CD8-positive, alpha-beta memory T cell (primary cell): ENCODE results near the gene CASP8. TPM values are rescaled to one million over a fixed set of nuclear protein-coding genes. Genes with fewer than 3 reads are reported as not detected.

Experiments
- CTCF ChIA-PET: fragments of 350-600 bp; sonication (Branson Sonifier 250); formaldehyde crosslinking; loops from one replicate; lab custom pipeline; 2021; ENCODE audit warnings: antibody characterized with exemption; lab: Charles Lee
- POLR2A ChIA-PET: fragments of 350-600 bp; sonication (Branson Sonifier 250); formaldehyde crosslinking; loops from one replicate; lab custom pipeline; 2021; ENCODE audit warnings: antibody characterized with exemption; lab: Charles Lee
- DNase-seq, 5 donors: peaks; one replicate each; pipeline versions ENCODE4 v3.0.0 to v3.0.0-alpha.2; 2020 to 2022; ENCODE audit warnings: mixed read lengths in 1 of 5
- H3K27ac ChIP-seq: one replicate; pipeline ENCODE4 v1.7.0; 2013; ENCODE audit warnings: low read depth, mild to moderate bottlenecking, low read length, moderate library complexity
- H3K27me3 ChIP-seq: 2 replicates; pipeline ENCODE4 v1.7.0; 2013; ENCODE audit warnings: low read length, mild to moderate bottlenecking; ENCODE audit not compliant: insufficient read depth, poor library complexity, severe bottlenecking
- H3K36me3 ChIP-seq: 2 replicates; pipeline ENCODE4 v1.7.0; 2013; ENCODE audit warnings: mild to moderate bottlenecking, low read length, moderate library complexity; ENCODE audit not compliant: insufficient read depth
- H3K4me1 ChIP-seq: 2 replicates; pipeline ENCODE4 v1.7.0; 2013; ENCODE audit warnings: mild to moderate bottlenecking, low read length, moderate library complexity; ENCODE audit not compliant: insufficient read depth
- H3K4me3 ChIP-seq: 2 replicates; pipeline ENCODE4 v1.7.0; 2013; ENCODE audit warnings: mild to moderate bottlenecking, low read length
- H3K9me3 ChIP-seq: 2 replicates; pipeline ENCODE4 v1.7.0; 2013; ENCODE audit warnings: mild to moderate bottlenecking, low read length
- H3K27ac Mint-ChIP-seq, 8 donors: one replicate each; pipeline ENCODE4 v1.8.0; 2020 to 2021; ENCODE audit warnings: mixed read lengths in 8 of 8, mild to moderate bottlenecking in 6 of 8, inconsistent platforms in 3 of 8, moderate library complexity in 3 of 8
- H3K27me3 Mint-ChIP-seq, 2 donors: one replicate each; pipeline ENCODE4 v1.8.0; 2020 to 2021; ENCODE audit warnings: mixed read lengths in 2 of 2, mild to moderate bottlenecking in 1 of 2, moderate library complexity in 1 of 2
- H3K36me3 Mint-ChIP-seq, 3 donors: one replicate each; pipeline ENCODE4 v1.8.0; 2020 to 2021; ENCODE audit warnings: mixed read lengths in 3 of 3, inconsistent platforms in 1 of 3, mild to moderate bottlenecking in 1 of 3
- H3K4me1 Mint-ChIP-seq, 3 donors: one replicate each; pipeline ENCODE4 v1.8.0; 2020 to 2021; ENCODE audit warnings: mixed read lengths in 3 of 3, inconsistent platforms in 1 of 3, mild to moderate bottlenecking in 1 of 3
- H3K4me3 Mint-ChIP-seq, 7 donors: one replicate each; pipeline ENCODE4 v1.8.0; 2020 to 2021; ENCODE audit warnings: mixed read lengths in 7 of 7, mild to moderate bottlenecking in 6 of 7, moderate library complexity in 4 of 7, inconsistent platforms in 2 of 7
- H3K9me3 Mint-ChIP-seq, 5 donors: one replicate each; pipeline ENCODE4 v1.8.0; 2020 to 2022; ENCODE audit warnings: mixed read lengths in 5 of 5, mild to moderate bottlenecking in 3 of 5, moderate library complexity in 2 of 5, inconsistent platforms in 1 of 5
- polyA plus RNA-seq: library from polyadenylated mRNA; unstranded; fragments of 300-500 nt; fragmentation: Illumina TruSeq; gene quantifications from one replicate; pipeline ENCODE4 v1.2.3, GENCODE V29; 2021
- total RNA-seq, 2 experiments: library from RNA; stranded (reverse); gene quantifications; one replicate each; pipeline ENCODE4 v1.2.3, GENCODE V29; 2021

The CASP8 gene
- total and polyA plus RNA-seq, 3 experiments from 2014 or later, result 48.1 to 108 (median 55.5) TPM

DNA sequence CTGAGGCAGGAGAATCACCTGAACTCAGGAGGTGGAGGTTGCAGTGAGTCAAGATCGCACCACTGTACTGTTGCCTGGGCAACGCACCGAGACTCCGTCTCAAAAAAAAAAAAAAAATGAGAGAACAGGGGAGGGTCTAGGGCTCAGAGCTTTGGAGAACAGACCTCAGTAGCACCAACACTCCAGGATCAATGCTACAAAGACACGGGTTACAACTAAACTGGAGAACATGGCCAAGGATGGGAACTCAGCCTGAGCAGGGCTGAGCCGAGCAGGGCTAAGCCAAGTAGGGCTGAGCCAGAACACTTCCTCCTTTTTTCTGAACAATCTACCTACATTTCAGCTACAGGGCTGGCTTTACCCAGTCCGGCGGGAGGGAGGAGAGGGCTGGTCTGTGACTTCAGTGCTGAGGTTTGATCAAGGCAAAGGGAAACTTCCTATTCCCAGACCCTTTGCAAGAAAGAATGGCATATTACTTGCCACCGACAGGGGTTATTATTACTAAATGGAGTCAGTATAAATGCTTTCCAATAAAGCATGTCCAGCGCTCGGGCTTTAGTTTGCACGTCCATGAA is 2.9 kb upstream of the CASP8 start:
- no peaks in the 10 kb centered on the region for H3K36me3 ChIP-seq
- H3K27ac Mint-ChIP-seq, result peak overlapping the region; percentile 96 to 100 (median 98)
- peak; percentile 29 to 78 (median 68) for DNase-seq
- H3K27me3 ChIP-seq, result no peaks in the 10 kb centered on the region
- H3K4me3 Mint-ChIP-seq, result peak overlapping the region; percentile 89 to 99 (median 96)
- peaks cover 0 to 7% of the 10 kb centered on the region in 2 donors for H3K27me3 Mint-ChIP-seq
- peaks cover 76% of the 10 kb centered on the region for H3K4me1 ChIP-seq
- CTCF ChIA-PET, result interaction anchor here (1.0 to 18.6 kb wide), 5 partner anchors 10 to 140 kb away, joined by 3 to 185 read pairs (median 4); no protein-coding TSS in a partner anchor
- POLR2A ChIA-PET, result interaction anchor here (0.7 to 1.5 kb wide), 5 partner anchors 12 to 1009 kb away, joined by 3 to 5 read pairs (median 4); partner anchors contain the start of gene CFLAR
- H3K36me3 Mint-ChIP-seq, result peaks cover 12 to 27% (median 13%) of the 10 kb centered on the region in 3 donors
- H3K4me1 Mint-ChIP-seq, result peaks cover 66 to 76% (median 72%) of the 10 kb centered on the region in 3 donors
- H3K9me3 ChIP-seq, result no peaks in the 10 kb centered on the region
- H3K4me3 ChIP-seq, result peak overlapping the region; percentile 82
- H3K27ac ChIP-seq, result peak overlapping the region; percentile 97
- no peaks in the 10 kb centered on the region for H3K9me3 Mint-ChIP-seq

DNA sequence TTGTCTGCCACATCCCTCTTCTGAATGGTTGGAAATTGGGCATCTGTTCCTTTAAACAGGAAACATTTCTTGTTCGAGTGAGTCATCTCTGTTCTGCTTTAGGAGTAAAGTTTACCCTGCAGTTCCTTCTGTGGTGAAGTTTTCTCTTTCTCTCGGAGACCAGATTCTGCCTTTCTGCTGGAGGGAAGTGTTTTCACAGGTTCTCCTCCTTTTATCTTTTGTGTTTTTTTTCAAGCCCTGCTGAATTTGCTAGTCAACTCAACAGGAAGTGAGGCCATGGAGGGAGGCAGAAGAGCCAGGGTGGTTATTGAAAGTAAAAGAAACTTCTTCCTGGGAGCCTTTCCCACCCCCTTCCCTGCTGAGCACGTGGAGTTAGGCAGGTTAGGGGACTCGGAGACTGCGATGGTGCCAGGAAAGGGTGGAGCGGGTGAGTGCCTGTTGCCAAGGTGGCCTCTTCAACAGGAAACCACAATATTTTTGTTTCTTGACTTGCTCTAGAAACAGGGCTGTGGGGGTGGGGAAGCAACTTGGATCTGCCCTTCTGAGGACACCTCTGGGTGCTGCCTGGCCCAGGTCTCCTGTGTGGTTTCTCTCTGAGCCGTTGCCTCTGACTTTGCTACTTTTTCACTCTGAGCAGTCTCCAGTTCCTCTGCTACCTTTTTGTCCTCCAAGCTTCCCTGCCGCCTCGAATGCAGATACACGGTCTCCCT is 2.2 kb upstream of the CASP8 start:
- no peaks in the 10 kb centered on the region for H3K9me3 Mint-ChIP-seq
- peaks cover 66 to 75% (median 70%) of the 10 kb centered on the region in 3 donors for H3K4me1 Mint-ChIP-seq

DNA sequence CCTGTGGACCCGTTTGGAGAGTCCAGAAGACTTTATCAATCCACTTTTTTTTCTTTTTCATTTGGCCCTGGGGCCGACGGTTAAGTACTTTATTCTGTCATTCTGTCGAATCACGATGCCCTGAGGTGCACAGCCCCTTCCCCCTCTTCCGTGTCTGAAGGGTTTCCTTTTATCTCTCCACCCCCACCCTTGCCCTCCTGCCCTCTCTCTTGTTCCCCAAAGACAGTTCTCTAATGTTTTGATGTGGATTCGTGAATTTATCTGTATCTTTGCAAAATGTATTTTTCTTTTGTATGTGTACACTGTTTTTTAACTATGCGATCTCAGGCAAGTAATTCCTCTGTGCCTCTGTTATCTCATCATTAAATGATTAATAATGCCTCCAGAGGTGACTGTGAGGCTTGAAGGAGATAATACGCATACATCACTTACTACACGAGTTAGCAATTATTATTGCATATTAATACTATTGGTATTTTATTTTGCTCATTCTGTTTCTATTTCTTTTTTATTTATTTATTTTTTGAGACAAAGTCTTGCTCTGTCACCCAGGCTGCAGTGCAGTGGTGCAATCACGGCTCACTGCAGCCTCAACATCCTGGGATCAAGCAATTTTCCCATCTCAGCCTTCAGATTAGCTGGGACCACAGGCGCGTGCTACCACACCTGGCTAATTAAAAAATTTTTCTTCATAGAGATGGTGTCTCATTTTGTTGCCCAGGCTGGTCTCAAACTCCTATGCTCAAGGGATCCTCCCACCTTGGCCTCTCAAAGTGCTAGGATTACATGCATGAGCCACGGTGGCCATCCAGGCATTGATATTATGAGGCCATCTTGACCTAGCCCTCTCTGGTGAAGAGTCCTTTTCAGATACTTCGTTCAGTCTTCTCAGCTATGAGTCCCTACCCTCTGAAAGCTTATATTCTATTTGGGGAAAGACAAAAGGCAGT is 1.4 kb upstream of the CASP8 start:
- Histone ChIP-seq H3K36me3 (no peaks in the 10 kb centered on the region), H3K4me3 (peak overlapping the region; percentile 82), H3K4me1 (peaks cover 76% of the 10 kb centered on the region), H3K27me3 (no peaks in the 10 kb centered on the region), H3K9me3 (no peaks in the 10 kb centered on the region), H3K27ac (peak overlapping the region; percentile 97)
- H3K4me3 Mint-ChIP-seq, result peak overlapping the region; percentile 89 to 99 (median 96)
- peaks cover 0 to 7% of the 10 kb centered on the region in 2 donors for H3K27me3 Mint-ChIP-seq
- DNase-seq, result no peak
- CTCF ChIA-PET, result interaction anchor here (0.7 to 18.6 kb wide), 7 partner anchors 10 to 76 kb away, joined by 3 to 185 read pairs (median 4); partner anchors contain the start of gene CASP10
- POLR2A ChIA-PET, result interaction anchor here (1.0 to 3.8 kb wide), 11 partner anchors 11 to 396 kb away, joined by 3 to 35 read pairs (median 5); partner anchors contain the start of genes NIF3L1 and PPIL3
- H3K9me3 Mint-ChIP-seq, result no peaks in the 10 kb centered on the region
- peaks cover 13 to 32% (median 14%) of the 10 kb centered on the region in 3 donors for H3K36me3 Mint-ChIP-seq
- peak overlapping the region; percentile 96 to 100 (median 98) for H3K27ac Mint-ChIP-seq
- H3K4me1 Mint-ChIP-seq, result peaks cover 70 to 77% (median 72%) of the 10 kb centered on the region in 3 donors

More for the DNA sequence above, 2.2 kb upstream of the CASP8 start:
- Histone ChIP-seq H3K36me3 (no peaks in the 10 kb centered on the region), H3K4me1 (peaks cover 76% of the 10 kb centered on the region), H3K27ac (peak overlapping the region; percentile 97), H3K27me3 (no peaks in the 10 kb centered on the region), H3K4me3 (peak overlapping the region; percentile 82), H3K9me3 (no peaks in the 10 kb centered on the region)
- Mint-ChIP-seq H3K4me3 (peak overlapping the region; percentile 89 to 99 (median 96)), H3K27me3 (peaks cover 0 to 7% of the 10 kb centered on the region in 2 donors), H3K36me3 (peaks cover 13 to 30% (median 15%) of the 10 kb centered on the region in 3 donors), H3K27ac (peak overlapping the region; percentile 96 to 100 (median 98))
- DNase-seq, result peak; percentile 84 to 98 (median 96)
- ChIA-PET POLR2A (interaction anchor here (1.0 to 1.5 kb wide), 5 partner anchors 12 to 26 kb away, joined by 3 to 6 read pairs (median 5); no protein-coding TSS in a partner anchor), CTCF (interaction anchor here (0.7 to 18.6 kb wide), 4 partner anchors 16 to 141 kb away, joined by 3 to 185 read pairs (median 38); no protein-coding TSS in a partner anchor)

DNA sequence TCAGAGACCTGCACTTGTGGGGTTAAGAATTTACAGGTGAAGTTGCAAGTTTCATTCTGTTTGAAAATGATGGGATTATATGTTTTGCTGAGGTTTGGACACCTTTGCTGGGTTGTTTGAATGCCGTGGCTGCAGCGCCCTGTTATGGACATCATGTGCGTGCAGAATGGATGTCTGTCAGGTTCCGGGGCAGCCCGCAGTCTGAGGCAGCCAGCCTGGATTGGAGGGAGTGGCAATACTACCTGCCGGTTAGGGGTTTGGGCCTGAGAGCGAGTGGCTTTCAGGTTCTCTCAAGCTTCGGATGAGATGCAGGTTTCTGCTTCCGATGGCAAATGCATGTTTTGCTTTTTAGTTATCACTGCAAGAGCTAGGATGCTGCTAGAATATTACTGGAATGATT is 1.1 kb downstream of the CASP8 start:
- H3K36me3 ChIP-seq, result peaks cover 2% of the 10 kb centered on the region
- no peaks in the 10 kb centered on the region for H3K9me3 Mint-ChIP-seq

GRCh38 chr2:201261906-201262305 is 1.6 kb downstream of the CASP8 start:
- Histone ChIP-seq H3K27me3 (no peaks in the 10 kb centered on the region), H3K4me3 (peak overlapping the region; percentile 100), H3K9me3 (no peaks in the 10 kb centered on the region), H3K36me3 (peaks cover 6% of the 10 kb centered on the region), H3K27ac (peak overlapping the region; percentile 97), H3K4me1 (peaks cover 74% of the 10 kb centered on the region)
- DNase-seq, result peak in 1 of 5 donors; percentile 51
- CTCF ChIA-PET, result interaction anchor here (1.1 to 18.6 kb wide), 6 partner anchors 20 to 189 kb away, joined by 3 to 185 read pairs (median 8); partner anchors contain the start of genes STRADB and TRAK2
- H3K9me3 Mint-ChIP-seq, result no peaks in the 10 kb centered on the region
- H3K4me3 Mint-ChIP-seq, result peak overlapping the region; percentile 95 to 100 (median 99)
- H3K36me3 Mint-ChIP-seq, result peaks cover 13 to 49% (median 16%) of the 10 kb centered on the region in 3 donors
- H3K27ac Mint-ChIP-seq, result peak overlapping the region; percentile 87 to 100 (median 98)
- peaks cover 73 to 77% (median 74%) of the 10 kb centered on the region in 3 donors for H3K4me1 Mint-ChIP-seq
- peaks cover 0 to 7% of the 10 kb centered on the region in 2 donors for H3K27me3 Mint-ChIP-seq
- POLR2A ChIA-PET, result interaction anchor here (0.6 to 3.8 kb wide), 4 partner anchors 25 to 505 kb away, joined by 3 to 35 read pairs (median 4); partner anchors contain the start of gene ORC2

More for the DNA sequence above, 1.1 kb downstream of the CASP8 start:
- Histone ChIP-seq H3K9me3 (no peaks in the 10 kb centered on the region), H3K4me1 (peaks cover 74% of the 10 kb centered on the region), H3K4me3 (peak overlapping the region; percentile 100), H3K27me3 (no peaks in the 10 kb centered on the region), H3K27ac (peak overlapping the region; percentile 97)
- H3K4me3 Mint-ChIP-seq, result peak overlapping the region; percentile 95 to 100 (median 99)
- POLR2A ChIA-PET, result interaction anchor here (0.6 to 3.8 kb wide), 7 partner anchors 9 to 298 kb away, joined by 3 to 35 read pairs (median 4); partner anchors contain the start of genes CFLAR, ORC2, STRADB and TRAK2
- H3K27me3 Mint-ChIP-seq, result peaks cover 0 to 7% of the 10 kb centered on the region in 2 donors
- peaks cover 72 to 77% (median 74%) of the 10 kb centered on the region in 3 donors for H3K4me1 Mint-ChIP-seq
- peaks cover 12 to 44% (median 13%) of the 10 kb centered on the region in 3 donors for H3K36me3 Mint-ChIP-seq
- peak; percentile 46 to 85 (median 57) for DNase-seq
- H3K27ac Mint-ChIP-seq, result peak overlapping the region; percentile 87 to 100 (median 98)
- CTCF ChIA-PET, result interaction anchor here (1.1 to 18.6 kb wide), 7 partner anchors 9 to 190 kb away, joined by 3 to 185 read pairs (median 7); partner anchors contain the start of genes STRADB and TRAK2

- Mint-ChIP-seq H3K27ac (peak overlapping the region; percentile 61 to 96 (median 87)), H3K4me1 (peaks cover 75 to 77% (median 76%) of the 10 kb centered on the region in 3 donors), H3K9me3 (no peaks in the 10 kb centered on the region), H3K27me3 (peaks cover 0 to 4% of the 10 kb centered on the region in 2 donors), H3K4me3 (peak overlapping the region; percentile 79 to 94 (median 92)), H3K36me3 (peaks cover 13 to 51% (median 21%) of the 10 kb centered on the region in 3 donors)
- H3K4me1 ChIP-seq, result peaks cover 74% of the 10 kb centered on the region
- POLR2A ChIA-PET, result interaction anchor here (2.1 to 3.8 kb wide), 2 partner anchors 9 to 30 kb away, joined by 10 to 35 read pairs; no protein-coding TSS in a partner anchor
- no peaks in the 10 kb centered on the region for H3K9me3 ChIP-seq
- H3K27me3 ChIP-seq, result no peaks in the 10 kb centered on the region
- H3K36me3 ChIP-seq, result peaks cover 13% of the 10 kb centered on the region
- peak in 2 of 5 donors; percentile 15 to 26 for DNase-seq
- H3K4me3 ChIP-seq, result peak overlapping the region; percentile 31
- CTCF ChIA-PET, result interaction anchor here (1.0 to 18.6 kb wide), 3 partner anchors 25 to 101 kb away, joined by 4 to 185 read pairs (median 72); no protein-coding TSS in a partner anchor
- peak overlapping the region; percentile 2 for H3K27ac ChIP-seq
These were observed 2.4 kb downstream of the CASP8 start for GRCh38 chr2:201262718-201263117.
